ENCODE measurements around the gene ZBTB45.
"Not testable (repeated sequence)": the region's sequence is repeated elsewhere in the genome, so short reads cannot be mapped to it uniquely, and the experiment has no call there.

Gene ZBTB45

GRCh38 chr19:58509731-58510083, 9.9 kb downstream of the ZBTB45 start:
- no peak for DNase-seq

GRCh38 chr19:58507602-58508223, 11.9 kb downstream of the ZBTB45 start:
- not testable (repeated sequence) for DNase-seq

- no peak for DNase-seq
Measured at GRCh38 chr19:58500242-58500641, 19.4 kb downstream of the ZBTB45 start.

GRCh38 chr19:58499021-58499927, 20.3 kb downstream of the ZBTB45 start:
- peak; percentile 98 for DNase-seq

- no peak for DNase-seq
Measured at GRCh38 chr19:58498316-58499020, 21.1 kb downstream of the ZBTB45 start.

- DNase-seq = no peak
Measured at GRCh38 chr19:58497634-58498170, 21.9 kb downstream of the ZBTB45 start.

- DNase-seq = no peak
Measured at GRCh38 chr19:58492265-58492664, 27.3 kb downstream of the ZBTB45 start.

GRCh38 chr19:58491393-58491792, 28.2 kb downstream of the ZBTB45 start:
- no peak for DNase-seq

GRCh38 chr19:58484349-58484748, 35.3 kb downstream of the ZBTB45 start:
- DNase-seq = not testable (repeated sequence)

GRCh38 chr19:58483776-58484175, 35.8 kb downstream of the ZBTB45 start:
- DNase-seq = no peak

- no peak for DNase-seq
Measured at GRCh38 chr19:58482372-58482771, 37.2 kb downstream of the ZBTB45 start.

GRCh38 chr19:58480831-58481230, 38.8 kb downstream of the ZBTB45 start:
- DNase-seq = no peak

GRCh38 chr19:58480481-58480830, 39.2 kb downstream of the ZBTB45 start:
- no peak for DNase-seq

GRCh38 chr19:58479736-58480480, 39.7 kb downstream of the ZBTB45 start:
- no peak for DNase-seq

- DNase-seq = no peak
Measured at GRCh38 chr19:58479303-58479702, 40.3 kb downstream of the ZBTB45 start.

GRCh38 chr19:58477871-58478270, 41.7 kb downstream of the ZBTB45 start:
- no peak for DNase-seq

GRCh38 chr19:58477130-58477529, 42.5 kb downstream of the ZBTB45 start:
- DNase-seq = no peak

- no peak for DNase-seq
Measured at GRCh38 chr19:58476498-58477015, 43.1 kb downstream of the ZBTB45 start.

GRCh38 chr19:58475714-58476497, 43.7 kb downstream of the ZBTB45 start, which contains the start of gene ZNF446:
ZNF446 (plus strand) TSS chr19:58476352; CDS start chr19:58477219, 867 bp downstream.
- DNase-seq = peak; percentile 96

- no peak for DNase-seq
Measured at GRCh38 chr19:58474997-58475713, 44.5 kb downstream of the ZBTB45 start.
